Testis (tissue), 3 donors: Measurements from ENCODE around the gene PRKAG2. TPM values are rescaled to one million over a fixed set of nuclear protein-coding genes. Genes with fewer than 3 reads are reported as not detected.

Experiments
- DNase-seq: peaks from one replicate; pipeline ENCODE4 v3.0.0-alpha.2; 2019
- H3K27ac ChIP-seq, 2 donors: fragments of 200-600 bp; sonication (generic); one replicate each; pipeline ENCODE4 v1.5.1; 2019
- H3K27me3 ChIP-seq: fragments of 200-600 bp; sonication (generic); one replicate; pipeline ENCODE4 v1.5.1; 2019
- H3K36me3 ChIP-seq: fragments of 200-600 bp; sonication (generic); one replicate; pipeline ENCODE4 v1.5.1; 2017; ENCODE audit warnings: low read depth; ENCODE audit errors: missing control alignments
- H3K4me1 ChIP-seq: fragments of 200-600 bp; sonication (generic); one replicate; pipeline ENCODE4 v1.5.1; 2019
- H3K4me3 ChIP-seq, 2 donors: fragments of 200-600 bp; sonication (generic); one replicate each; pipeline ENCODE4 v1.5.1; 2017 to 2019
- H3K9me3 ChIP-seq: fragments of 200-600 bp; sonication (generic); one replicate; pipeline ENCODE4 v1.5.1; 2017
- POLR2A ChIP-seq: fragments of 450-650 bp; IDR thresholded peaks from one replicate; pipeline ENCODE4 v1.6.1; 2017; ENCODE audit warnings: antibody characterized with exemption, mild to moderate bottlenecking, moderate library complexity
- WGBS, 2 donors: methylation state at CpG; one replicate each; pipeline ENCODE4 v1.1.5; 2018; 5-methylcytosine and 5-hydroxymethylcytosine counted together
- intact Hi-C: fragments of 100-400 bp; cut with DNase I; formaldehyde crosslinking; loops from one replicate; pipeline ENCODE4 v1.15.1; 2023; ENCODE audit warnings: low total_unique reads
- polyA plus RNA-seq: library from polyadenylated mRNA; stranded (reverse); fragments of 350-450 nt; fragmentation: Illumina TruSeq; extraction: RNeasy Lipid Tissue Mini Kit (QIAGEN cat#74804); gene quantifications from one replicate; pipeline ENCODE4 v1.2.3, GENCODE V29; 2014; ENCODE audit warnings: low read depth, low replicate concordance; ENCODE audit not compliant: insufficient read depth
- total RNA-seq, 2 donors: library from RNA; depleted of rRNA; stranded (reverse); fragments of >200 nt; gene quantifications; one replicate each; pipeline ENCODE4 v1.2.3, GENCODE V29; 2016
- TF ChIP-seq, protein P1 (sequence below), 3 experiments: fragments of 450-650 bp in 2 of 3; fragments of 200-600 bp in 1 of 3; sonication (generic) in 1 of 3; IDR thresholded peaks; one replicate each; pipeline ENCODE4 v1.5.1; 2016 to 2019; ENCODE audit warnings: antibody characterized with exemption in 3 of 3, mild to moderate bottlenecking in 2 of 3, moderate library complexity in 1 of 3

PRKAG2 gene
- total and polyA plus RNA-seq, 3 donors from 2014 or later: 27.9 to 28.7 (median 28.6) TPM

DNA sequence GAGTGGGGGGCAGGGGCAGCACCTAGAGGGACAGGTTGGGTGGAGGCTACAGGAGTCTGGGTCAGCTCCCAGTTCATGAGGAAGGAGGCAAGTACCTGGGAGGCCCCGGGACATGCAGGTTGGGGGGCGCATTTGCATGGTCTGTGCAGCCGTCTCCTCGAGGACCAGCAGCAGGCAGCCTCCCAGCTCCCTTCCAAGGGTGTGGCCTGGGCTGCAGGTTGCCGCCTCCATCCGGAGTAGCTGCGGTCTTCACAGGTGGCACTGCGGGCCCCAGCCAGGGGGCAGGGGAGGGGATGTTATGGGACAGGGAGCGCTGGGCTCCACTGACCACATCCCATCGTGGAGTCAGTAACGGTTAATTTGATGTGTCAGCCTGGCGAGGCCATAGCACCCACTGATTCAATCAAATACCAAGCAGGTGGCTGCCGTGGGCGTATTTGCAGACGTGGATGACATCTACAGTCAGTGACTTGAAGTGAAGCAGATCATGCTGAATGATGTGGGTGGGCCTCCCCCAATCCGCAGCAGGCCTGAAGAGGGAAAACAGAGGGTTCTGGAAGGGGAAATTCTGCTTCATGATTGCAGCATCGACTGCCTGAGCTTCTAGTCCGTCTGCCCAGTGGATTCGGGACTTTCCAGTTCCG lies 81.6 kb downstream of the PRKAG2 start:
- DNase-seq: no peak
- intact Hi-C loops: no loop called here

DNA sequence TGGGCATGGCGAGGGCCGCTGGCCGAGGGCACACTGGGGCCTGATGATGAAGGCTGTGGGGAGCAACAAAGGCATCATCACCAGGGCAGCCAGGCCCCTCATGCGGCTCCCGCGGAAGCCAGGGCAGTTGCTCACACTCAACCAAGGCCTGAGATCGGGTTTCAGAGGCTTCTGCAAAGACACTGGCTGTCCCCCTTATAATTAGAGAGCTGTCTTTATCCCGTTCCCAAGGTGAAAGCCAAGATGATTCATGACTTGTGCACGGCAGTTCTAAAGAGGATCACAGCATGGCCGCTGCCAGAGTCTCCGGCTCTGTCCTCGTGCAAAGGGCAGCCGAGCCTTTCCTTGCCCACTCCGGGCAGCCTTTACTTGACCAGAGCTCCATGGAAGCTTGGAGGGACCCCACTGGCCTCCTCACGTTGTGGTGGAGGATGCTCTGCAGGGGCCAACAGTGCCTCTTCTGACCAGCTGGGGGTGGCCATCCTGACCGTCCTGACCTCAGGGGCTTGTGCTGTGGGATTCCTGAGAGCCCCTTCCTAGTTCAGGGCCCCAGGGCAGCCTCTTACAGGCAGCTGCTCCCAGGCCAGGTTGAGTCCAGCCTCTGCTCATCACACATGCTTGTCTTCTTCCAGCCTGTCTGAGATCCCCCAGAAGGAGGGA lies 82.3 kb downstream of the PRKAG2 start:
- Histone ChIP-seq H3K36me3 (no peaks in the 10 kb centered on the region), H3K27me3 (no peaks in the 10 kb centered on the region), H3K27ac (no peak overlapping the region), H3K9me3 (no peaks in the 10 kb centered on the region), H3K4me3 (no peak overlapping the region), H3K4me1 (no peaks in the 10 kb centered on the region)
- DNase-seq: no peak
- intact Hi-C loops: no loop called here
- WGBS, 2 donors: 80 to 100% methylated on average over 7 to 15 of the region's 16 CpGs
- TF ChIP-seq, protein P1, sequence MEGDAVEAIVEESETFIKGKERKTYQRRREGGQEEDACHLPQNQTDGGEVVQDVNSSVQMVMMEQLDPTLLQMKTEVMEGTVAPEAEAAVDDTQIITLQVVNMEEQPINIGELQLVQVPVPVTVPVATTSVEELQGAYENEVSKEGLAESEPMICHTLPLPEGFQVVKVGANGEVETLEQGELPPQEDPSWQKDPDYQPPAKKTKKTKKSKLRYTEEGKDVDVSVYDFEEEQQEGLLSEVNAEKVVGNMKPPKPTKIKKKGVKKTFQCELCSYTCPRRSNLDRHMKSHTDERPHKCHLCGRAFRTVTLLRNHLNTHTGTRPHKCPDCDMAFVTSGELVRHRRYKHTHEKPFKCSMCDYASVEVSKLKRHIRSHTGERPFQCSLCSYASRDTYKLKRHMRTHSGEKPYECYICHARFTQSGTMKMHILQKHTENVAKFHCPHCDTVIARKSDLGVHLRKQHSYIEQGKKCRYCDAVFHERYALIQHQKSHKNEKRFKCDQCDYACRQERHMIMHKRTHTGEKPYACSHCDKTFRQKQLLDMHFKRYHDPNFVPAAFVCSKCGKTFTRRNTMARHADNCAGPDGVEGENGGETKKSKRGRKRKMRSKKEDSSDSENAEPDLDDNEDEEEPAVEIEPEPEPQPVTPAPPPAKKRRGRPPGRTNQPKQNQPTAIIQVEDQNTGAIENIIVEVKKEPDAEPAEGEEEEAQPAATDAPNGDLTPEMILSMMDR (IDR thresholded peaks at IDR 0.05): no peak
- TF ChIP-seq POLR2A: no peak

More for the DNA sequence above, 81.6 kb downstream of the PRKAG2 start:
- Histone ChIP-seq H3K4me3 (no peak overlapping the region), H3K27me3 (no peaks in the 10 kb centered on the region), H3K9me3 (no peaks in the 10 kb centered on the region), H3K36me3 (no peaks in the 10 kb centered on the region), H3K27ac (no peak overlapping the region), H3K4me1 (no peaks in the 10 kb centered on the region)
- 92 to 93% methylated on average over 16 to 20 of the region's 20 CpGs for WGBS, 2 donors
- TF ChIP-seq POLR2A: no peak
- TF ChIP-seq, protein P1 (IDR thresholded peaks at IDR 0.05): no peak

DNA sequence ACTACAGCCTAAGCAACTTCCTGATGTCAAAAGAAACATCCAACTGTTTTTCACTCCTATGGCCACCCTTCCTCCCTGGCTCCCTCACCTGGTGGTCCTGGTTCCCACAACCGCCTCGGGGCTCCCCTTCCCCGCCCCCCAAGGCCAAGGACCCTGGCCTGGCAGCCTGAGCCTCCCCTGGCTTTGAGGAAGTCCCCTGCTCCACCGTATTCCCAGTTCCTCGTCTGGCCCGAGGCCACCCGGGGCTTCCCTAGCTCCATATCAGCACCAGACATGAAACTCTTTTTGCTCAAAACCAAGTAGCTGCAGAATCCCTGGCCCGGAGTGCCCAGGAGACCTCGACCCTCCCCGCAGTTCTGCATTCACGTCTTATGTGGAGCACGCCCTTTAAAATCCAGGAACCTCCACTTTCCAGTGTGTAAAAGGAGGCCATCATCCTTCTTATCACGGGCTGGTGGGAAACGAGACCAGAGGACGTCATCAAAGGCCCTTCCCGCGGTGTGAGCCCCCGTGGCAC lies 82.9 kb downstream of the PRKAG2 start:
- DNase-seq: no peak
- Histone ChIP-seq H3K27me3 (no peaks in the 10 kb centered on the region), H3K36me3 (no peaks in the 10 kb centered on the region), H3K4me1 (no peaks in the 10 kb centered on the region), H3K4me3 (no peak overlapping the region), H3K27ac (no peak overlapping the region), H3K9me3 (no peaks in the 10 kb centered on the region)
- TF ChIP-seq POLR2A: no peak
- TF ChIP-seq, protein P1 (IDR thresholded peaks at IDR 0.05): no peak
- intact Hi-C loops: no loop called here
- WGBS, 2 donors: 81 to 83% methylated on average over 14 to 18 of the region's 18 CpGs

- Histone ChIP-seq H3K9me3 (no peaks in the 10 kb centered on the region), H3K4me1 (no peaks in the 10 kb centered on the region), H3K27ac (no peak overlapping the region), H3K36me3 (no peaks in the 10 kb centered on the region), H3K27me3 (no peaks in the 10 kb centered on the region), H3K4me3 (no peak overlapping the region)
- DNase-seq: no peak
- WGBS, 2 donors: 78 to 90% methylated on average over 5 to 14 of the region's 14 CpGs
- intact Hi-C loops: no loop called here
- TF ChIP-seq, protein P1 (IDR thresholded peaks at IDR 0.05): no peak
- no peak for TF ChIP-seq POLR2A
Observed at GRCh38 chr7:151793531-151793951, 83.4 kb downstream of the PRKAG2 start.
